Measurements from ENCODE around the gene NBR1. TPM values are rescaled to one million over a fixed set of nuclear protein-coding genes. Genes with fewer than 3 reads are reported as not detected.
"Not testable (repeated sequence)": the region's sequence is repeated elsewhere in the genome, so short reads cannot be mapped to it uniquely, and the experiment has no call there.

NBR1 gene
- total and polyA plus RNA-seq, 2 of the 8 experiments (the other 6 are each of a cell fraction or from before 2014, with no cell fraction given), result 13.5 to 36.0 TPM

- H2AK5ac ChIP-seq (ENCODE audit: low read depth, low read length); H3K4me1 ChIP-seq (replicated peaks in 1 of 4; ENCODE audit: control insufficient read depth in 3 of 4, insufficient read depth in 4 of 4, low read length in 3 of 4); H3K4me3 ChIP-seq (ENCODE audit: extremely low read depth in 1 of 4, insufficient read depth in 2 of 4, low read depth in 3 of 4, low read length in 4 of 4); H3K27me3 ChIP-seq (replicated peaks in 1 of 4; ENCODE audit: control insufficient read depth in 3 of 4, extremely low read depth in 1 of 4, insufficient read depth in 3 of 4, low read length in 3 of 4); H3K4ac ChIP-seq (replicated peaks; ENCODE audit: insufficient read length, low read depth, low read length); H3K36me3 ChIP-seq (ENCODE audit: control insufficient read depth in 2 of 4, insufficient read depth in 4 of 4, low read length in 3 of 4); H3K27ac ChIP-seq (ENCODE audit: low read depth, low read length); H4K20me1 ChIP-seq (replicated peaks in 1 of 2; ENCODE audit: control insufficient read depth in 1 of 2, insufficient read depth in 2 of 2, low read length in 2 of 2); DNase-seq (ENCODE audit: low read depth in 1 of 2, low spot score in 2 of 2); H4K8ac ChIP-seq (ENCODE audit: extremely low read depth, insufficient read depth, low read length); H3K23ac ChIP-seq (ENCODE audit: insufficient read length); H3K9me3 ChIP-seq (ENCODE audit: insufficient read depth in 2 of 2, low read depth in 1 of 2, low read length in 1 of 2); H3K18ac ChIP-seq (ENCODE audit: extremely low read depth, low read length); H2BK12ac ChIP-seq (ENCODE audit: low read depth, low read length); CTCF ChIA-PET (ENCODE audit: partially characterized antibody); H3K79me1 ChIP-seq (ENCODE audit: low read depth, low read length); H2AFZ ChIP-seq (ENCODE audit: low read length); FAIRE-seq; POLR2A ChIA-PET (ENCODE audit: partially characterized antibody); H2BK5ac ChIP-seq (ENCODE audit: low read depth, low read length); H3K9ac ChIP-seq (replicated peaks in 1 of 4; ENCODE audit: extremely low read depth in 1 of 4, low read depth in 3 of 4, low read length in 3 of 4); H3K4me2 ChIP-seq (ENCODE audit: insufficient read depth in 1 of 2, low read depth in 2 of 2, low read length in 2 of 2); H3K14ac ChIP-seq (ENCODE audit: insufficient read length); H3K56ac ChIP-seq (replicated peaks; ENCODE audit: insufficient read length, low read depth, low read length); H3K23me2 ChIP-seq (ENCODE audit: low read depth, low read length); H3K79me2 ChIP-seq (ENCODE audit: control insufficient read depth in 1 of 2, insufficient read depth in 2 of 2, low read length in 2 of 2); H4K5ac ChIP-seq (ENCODE audit: insufficient read length, low read depth, low read length); H4K91ac ChIP-seq (replicated peaks; ENCODE audit: insufficient read length, low read length); H2BK20ac ChIP-seq (ENCODE audit: low read length); H2BK15ac ChIP-seq (ENCODE audit: low read length); H2BK120ac ChIP-seq (replicated peaks; ENCODE audit: low read depth, low read length): not testable (repeated sequence)
- whole genome bisulfite sequencing, 2 experiments (ENCODE audit: extremely low coverage in 1 of 2, insufficient coverage in 1 of 2, insufficient read length in 1 of 2, insufficient replicate concordance in 2 of 2, low coverage in 1 of 2, low lambda C conversion rate in 2 of 2, missing lambda C conversion rate in 1 of 2), result no CpG with 5 or more reads among the region's 7 CpGs
Observed at GRCh38 chr17:43228020-43228782, 57.2 kb downstream of the NBR1 start, which contains the start of gene CCDC200. Gene CCDC200, minus strand, starts transcription at chr17:43228623. Its CDS starts 69 bp downstream, at chr17:43228554.
